SK-N-SH (cell line): ENCODE measurements around the gene TPSB2. TPM values are rescaled to one million over a fixed set of nuclear protein-coding genes. Genes with fewer than 3 reads are reported as not detected.
"Not testable (repeated sequence)": the region's sequence is repeated elsewhere in the genome, so short reads cannot be mapped to it uniquely, and the experiment has no call there.

Source experiments
- CTCF ChIA-PET: fragments of 300-600, 350-600 bp; formaldehyde crosslinking; extraction: SDS; loops from one replicate; lab custom pipeline; 2021; lab: Yijun Ruan, JAX
- POLR2A ChIA-PET: fragments of 350-600 bp; sonication (Branson Sonifier 250); formaldehyde crosslinking; extraction: SDS; loops from one replicate; lab custom pipeline; 2020; ENCODE audit warnings: antibody characterized with exemption, inconsistent platforms; lab: Yijun Ruan, JAX
- DNase-seq: peaks from one replicate; pipeline ENCODE4 v3.0.0; 2012
- H2AFZ ChIP-seq: fragments of 200-600 bp; sonication (generic); 2 replicates; pipeline ENCODE4 v1.8.1; 2016; ENCODE audit warnings: antibody characterized with exemption, mild to moderate bottlenecking, low read depth
- H3F3A ChIP-seq: fragments of 200-600 bp; sonication (generic); replicated peaks from 2 replicates; pipeline ENCODE3; 2016; ENCODE audit warnings: antibody characterized with exemption, mild to moderate bottlenecking; ENCODE audit not compliant: insufficient read depth
- H3K27ac ChIP-seq, 2 experiments: fragments of 200-500 bp in 1 of 2; fragments of 200-600 bp in 1 of 2; sonication (Bioruptor generic) in 1 of 2; sonication (generic), shearing (Covaris generic) in 1 of 2; 2 replicates each; pipeline versions ENCODE4 v1.5.1 to v1.6.1; 2014 to 2016; ENCODE audit warnings: low read depth in 2 of 2, inconsistent platforms in 1 of 2, low read length in 1 of 2, mild to moderate bottlenecking in 1 of 2, mixed read lengths in 1 of 2
- H3K27me3 ChIP-seq: fragments of 200-600 bp; sonication (generic), shearing (Covaris generic); 2 replicates; pipeline ENCODE4 v1.6.1; 2016; ENCODE audit warnings: mixed run types; ENCODE audit not compliant: insufficient read depth
- H3K36me3 ChIP-seq, 2 experiments: fragments of 200-500 bp in 1 of 2; fragments of 200-600 bp in 1 of 2; sonication (Bioruptor generic) in 1 of 2; sonication (generic) in 1 of 2; replicated peaks in 1 of 2; 2 replicates each; pipeline versions ENCODE3 to v1.5.1; 2014 to 2016; ENCODE audit warnings: low read length in 1 of 2, mild to moderate bottlenecking in 1 of 2; ENCODE audit not compliant: insufficient read depth in 2 of 2, control insufficient read depth in 1 of 2
- H3K4me1 ChIP-seq, 2 experiments: fragments of 200-500 bp in 1 of 2; fragments of 200-600 bp in 1 of 2; sonication (Bioruptor generic) in 1 of 2; sonication (generic), shearing (Covaris generic) in 1 of 2; 2 replicates each; pipeline versions ENCODE4 v1.5.1 to v1.6.1; 2014 to 2016; ENCODE audit warnings: low read depth in 1 of 2, low read length in 1 of 2, mixed run types in 1 of 2; ENCODE audit not compliant: insufficient read depth in 2 of 2, control insufficient read depth in 1 of 2
- H3K4me2 ChIP-seq: fragments of 200-600 bp; sonication (generic), shearing (Covaris generic); 2 replicates; pipeline ENCODE4 v1.6.1; 2017; ENCODE audit warnings: mixed run types
- H3K4me3 ChIP-seq, 2 experiments: fragments of 200-500 bp in 1 of 2; fragments of 200-600 bp in 1 of 2; sonication (Bioruptor generic) in 1 of 2; sonication (generic), shearing (Covaris generic) in 1 of 2; 2 replicates each; pipeline versions ENCODE4 v1.5.1 to v1.8.1; 2014 to 2016; ENCODE audit warnings: low read depth in 2 of 2, inconsistent platforms in 1 of 2, low read length in 1 of 2, mild to moderate bottlenecking in 1 of 2, mixed read lengths in 1 of 2, moderate library complexity in 1 of 2
- H3K79me2 ChIP-seq: fragments of 200-600 bp; sonication (generic); 2 replicates; pipeline ENCODE4 v1.8.1; 2017; ENCODE audit warnings: mild to moderate bottlenecking; ENCODE audit not compliant: insufficient read depth
- H3K9ac ChIP-seq: fragments of 200-600 bp; sonication (generic); 2 replicates; pipeline ENCODE4 v1.6.1; 2017; ENCODE audit warnings: mixed run types
- H3K9me2 ChIP-seq: fragments of 200-600 bp; sonication (generic); 2 replicates; pipeline ENCODE4 v1.6.1; 2017; ENCODE audit warnings: mixed run types
- H3K9me3 ChIP-seq: fragments of 200-600 bp; sonication (generic); 2 replicates; pipeline ENCODE4 v1.6.1; 2017; ENCODE audit warnings: mixed run types, mild to moderate bottlenecking, moderate library complexity
- H4K20me1 ChIP-seq: fragments of 200-600 bp; sonication (generic); 2 replicates; pipeline ENCODE4 v1.6.1; 2017; ENCODE audit warnings: mild to moderate bottlenecking, mixed run types; ENCODE audit not compliant: insufficient read depth
- CHD2 ChIP-seq: fragments of 150-350 bp; IDR thresholded peaks from 2 replicates; pipeline ENCODE4 v1.6.1; 2018; ENCODE audit warnings: low read length; ENCODE audit not compliant: partially characterized antibody
- ELF1 ChIP-seq: IDR thresholded peaks from 2 replicates; pipeline ENCODE4 v1.4.0; 2012
- EP300 ChIP-seq, 2 experiments: IDR thresholded peaks; 2 replicates each; pipeline versions ENCODE4 v1.4.0 to v1.6.1; 2012; ENCODE audit warnings: borderline replicate concordance in 1 of 2, low read depth in 1 of 2, low read length in 1 of 2
- EZH2phosphoT487 ChIP-seq: fragments of 200-600 bp; sonication (generic); IDR thresholded peaks from 2 replicates; pipeline ENCODE4 v1.6.1; 2017; ENCODE audit warnings: low read depth, mixed run types, mild to moderate bottlenecking, antibody characterized with exemption, moderate library complexity, borderline replicate concordance
- GATA2 ChIP-seq: sonication (generic); formaldehyde crosslinking; IDR thresholded peaks from 2 replicates; pipeline ENCODE4 v1.5.0; 2020; ENCODE audit warnings: mild to moderate bottlenecking, missing genetic modification reagents
- NFIC ChIP-seq: IDR thresholded peaks from 2 replicates; pipeline ENCODE4 v1.4.0; 2012; ENCODE audit warnings: borderline replicate concordance
- POLR2AphosphoS5 ChIP-seq: IDR thresholded peaks from 2 replicates; pipeline ENCODE4 v1.6.1; 2012; ENCODE audit warnings: low read depth, low read length
- REST ChIP-seq: IDR thresholded peaks from 2 replicates; pipeline ENCODE4 v1.6.1; 2012; ENCODE audit warnings: mild to moderate bottlenecking, low read depth, low read length, moderate library complexity
- RXRA ChIP-seq: IDR thresholded peaks from 2 replicates; pipeline ENCODE4 v1.4.0; 2012; ENCODE audit warnings: low read depth, mild to moderate bottlenecking, borderline replicate concordance
- SIN3A ChIP-seq: IDR thresholded peaks from 2 replicates; pipeline ENCODE4 v1.6.1; 2012; ENCODE audit warnings: low read depth, mild to moderate bottlenecking, low read length, moderate library complexity, borderline replicate concordance
- TEAD4 ChIP-seq: IDR thresholded peaks from 2 replicates; pipeline ENCODE4 v1.4.0; 2012; ENCODE audit warnings: mild to moderate bottlenecking, borderline replicate concordance; ENCODE audit not compliant: insufficient read depth
- YY1 ChIP-seq: IDR thresholded peaks from 2 replicates; pipeline ENCODE4 v1.4.0; 2012; ENCODE audit warnings: low read depth, mild to moderate bottlenecking
- WGBS: methylation state at CpG from one replicate; pipeline ENCODE4 v1.1.6; 2017; ENCODE audit warnings: low lambda C conversion rate; 5-methylcytosine and 5-hydroxymethylcytosine counted together
- polyA plus RNA-seq, 3 experiments: library from polyadenylated mRNA; depleted of rRNA; stranded (reverse); fragments of >200 nt; gene quantifications; 2 replicates each; pipeline ENCODE4 v1.2.3, GENCODE V29; 2012

The TPSB2 gene
- polyA plus RNA-seq, 1 of the 3 experiments (the other 2 are of a cell fraction), result not detected

DNA sequence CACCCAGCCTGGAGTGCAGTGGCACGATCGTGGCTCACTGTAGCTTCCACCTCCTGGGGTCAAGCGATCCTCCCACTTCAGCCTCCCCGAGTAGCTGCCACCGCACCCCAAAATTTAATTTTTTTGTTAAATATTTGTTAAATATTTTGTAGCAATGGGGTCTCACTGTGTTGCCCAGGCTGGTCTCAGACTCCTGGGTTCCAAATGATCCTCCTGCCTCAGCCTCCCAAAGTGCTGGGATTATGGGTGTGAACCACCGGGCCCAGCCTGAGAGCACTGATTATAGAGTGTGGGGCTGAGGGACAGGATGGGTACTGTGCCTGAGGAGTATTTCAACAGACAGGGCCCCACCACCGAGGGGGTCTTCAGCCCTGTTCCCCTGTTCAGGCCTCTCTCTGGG is 40.5 kb downstream of the TPSB2 start:
- TF ChIP-seq EZH2phosphoT487 (no peak), SIN3A (no peak), POLR2AphosphoS5 (no peak), GATA2 (CRISPR knock-in tag) (no peak), NFIC (no peak), RXRA (no peak), ELF1 (no peak), TEAD4 (no peak), CHD2 (no peak), EP300 (IDR thresholded peaks at IDR 0.05; ENCODE audit: borderline replicate concordance in 1 of 2, low read depth in 1 of 2, low read length in 1 of 2) (no peak)
- no peak overlapping the region for H3K9ac ChIP-seq
- peaks cover 12% of the 10 kb centered on the region; the same call in 1 of the 2 replicates for H4K20me1 ChIP-seq
- 23% methylated on average over 7 of the region's 7 CpGs for WGBS
- no peaks in the 10 kb centered on the region for H3K79me2 ChIP-seq
- DNase-seq, result no peak
- H3K36me3 ChIP-seq, result no peaks in the 10 kb centered on the region
- no peaks in the 10 kb centered on the region for H3K9me3 ChIP-seq
- no peak overlapping the region for H3K27ac ChIP-seq
- ChIA-PET CTCF (interaction anchor here (0.7 to 2.0 kb wide), 3 partner anchors 46 to 83 kb away, joined by 3 to 8 read pairs (median 4); no protein-coding TSS in a partner anchor), POLR2A (no interaction called here)
- H3K4me2 ChIP-seq, result no peak overlapping the region
- no peaks in the 10 kb centered on the region; a peak in 1 of 4 replicates for H3K4me1 ChIP-seq
- peaks cover 36% of the 10 kb centered on the region for H3K27me3 ChIP-seq
- no peaks in the 10 kb centered on the region for H3K9me2 ChIP-seq
- no peak overlapping the region for H3K4me3 ChIP-seq
- no peak overlapping the region for H2AFZ ChIP-seq
- no peaks in the 10 kb centered on the region for H3F3A ChIP-seq

DNA sequence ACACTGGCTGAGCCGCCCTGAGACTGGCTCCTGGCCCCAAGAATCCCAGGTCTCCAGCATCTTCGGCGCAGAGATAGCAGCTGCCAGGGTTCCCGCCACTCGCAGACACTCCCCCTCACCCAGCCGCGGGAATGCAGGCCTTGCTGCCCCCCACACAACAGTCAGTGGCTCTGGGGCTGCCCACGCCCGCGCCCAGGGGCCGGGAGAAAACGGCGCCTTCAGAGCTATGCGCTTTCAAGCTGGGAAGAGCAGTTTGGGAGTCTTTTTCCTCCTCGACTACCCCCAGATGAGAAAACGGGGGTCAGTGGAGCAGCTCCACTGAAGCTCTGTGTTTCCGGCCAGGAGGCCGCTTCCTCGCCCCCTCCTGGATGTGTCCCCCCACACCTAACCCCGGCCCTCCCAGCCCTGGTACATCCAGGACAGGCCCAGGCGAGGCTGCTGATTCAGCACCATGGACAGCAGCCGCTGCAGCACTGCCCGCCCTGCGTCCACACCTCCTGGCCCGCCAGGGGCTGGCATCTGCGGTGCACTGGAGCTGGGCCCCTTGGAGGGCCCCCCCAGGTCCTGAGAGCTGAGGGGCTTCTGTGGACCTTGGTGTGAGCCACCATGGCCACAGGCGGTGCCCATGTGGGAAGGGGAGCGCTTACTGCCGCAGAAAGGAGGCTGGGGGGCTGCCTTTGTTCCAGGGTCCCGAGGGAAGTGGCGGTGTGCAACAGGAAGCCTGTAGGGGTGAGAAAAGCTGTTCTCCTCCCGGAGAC is 41.4 kb downstream of the TPSB2 start:
- POLR2A ChIA-PET, result no interaction called here
- Histone ChIP-seq H3K4me2 (no peak overlapping the region), H3K27me3 (peaks cover 36% of the 10 kb centered on the region), H3K79me2 (no peaks in the 10 kb centered on the region), H3K36me3 (no peaks in the 10 kb centered on the region), H2AFZ (no peak overlapping the region), H3K4me3 (no peak overlapping the region), H3K27ac (no peak overlapping the region), H3K4me1 (peaks cover 0 to 1% of the 10 kb centered on the region in 2 experiments; a peak in 2 of 4 replicates), H3K9me2 (no peaks in the 10 kb centered on the region), H3K9me3 (no peaks in the 10 kb centered on the region), H3F3A (no peaks in the 10 kb centered on the region), H3K9ac (no peak overlapping the region), H4K20me1 (peaks cover 4% of the 10 kb centered on the region; the same call in 1 of the 2 replicates)
- TF ChIP-seq YY1 (no peak), REST (peak; percentile 97)
- 29% methylated on average over 22 of the region's 32 CpGs for WGBS
- no peak for DNase-seq
- CTCF ChIA-PET, result interaction anchor here (0.7 to 2.0 kb wide), 3 partner anchors 45 to 83 kb away, joined by 3 to 8 read pairs (median 4); no protein-coding TSS in a partner anchor

DNA sequence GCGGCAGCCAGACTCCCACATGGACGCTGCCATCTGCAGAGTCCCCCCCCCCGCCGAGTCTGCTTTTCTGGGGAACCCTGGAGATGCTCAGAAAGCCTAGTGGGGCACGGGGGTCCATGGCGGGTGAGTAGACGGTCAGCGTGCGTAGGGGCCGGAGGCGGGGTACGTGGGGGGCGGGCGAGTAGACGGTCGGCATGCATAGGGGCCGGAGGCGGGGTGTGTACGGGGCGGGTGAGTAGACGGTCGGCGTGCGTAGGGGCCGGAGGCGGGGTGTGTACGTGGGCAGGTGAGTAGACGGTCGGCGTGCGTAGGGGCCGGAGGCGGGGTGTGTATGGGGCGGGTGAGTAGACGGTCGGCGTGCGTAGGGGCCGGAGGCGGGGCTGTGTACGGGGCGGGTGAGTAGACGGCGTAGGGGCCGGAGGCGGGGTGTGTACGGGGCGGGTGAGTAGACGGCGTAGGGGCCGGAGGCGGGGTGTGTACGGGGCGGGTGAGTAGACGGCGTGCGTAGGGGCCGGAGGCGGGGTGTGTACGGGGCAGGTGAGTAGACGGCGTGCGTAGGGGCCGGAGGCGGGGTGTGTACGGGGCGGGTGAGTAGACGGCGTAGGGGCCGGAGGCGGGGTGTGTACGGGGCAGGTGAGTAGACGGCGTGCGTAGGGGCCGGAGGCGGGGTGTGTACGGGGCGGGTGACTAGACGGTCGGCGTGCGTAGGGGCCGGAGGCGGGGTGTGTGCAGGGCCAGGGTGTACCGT is 44.4 kb downstream of the TPSB2 start:
- POLR2A ChIA-PET, H4K20me1 ChIP-seq, H3K4me2 ChIP-seq, H3K27ac ChIP-seq, H3K9me3 ChIP-seq, H3K36me3 ChIP-seq, H3K9ac ChIP-seq, H3F3A ChIP-seq, DNase-seq, H3K4me3 ChIP-seq, H3K79me2 ChIP-seq, H3K9me2 ChIP-seq, H2AFZ ChIP-seq: not testable (repeated sequence)
- Histone ChIP-seq H3K27me3 (peaks cover 36% of the 10 kb centered on the region), H3K4me1 (peaks cover 0 to 17% of the 10 kb centered on the region in 2 experiments; a peak in 2 of 4 replicates)
- WGBS, result 88% methylated on average over 82 of the region's 86 CpGs
- CTCF ChIA-PET, result interaction anchor here (0.7 kb wide), 1 partner anchor 62 kb away, joined by 3 read pairs; no protein-coding TSS in a partner anchor
